ENCODE data around the gene MCF2L2.
"Not testable (repeated sequence)": the region's sequence is repeated elsewhere in the genome, so short reads cannot be mapped to it uniquely, and the experiment has no call there.

The MCF2L2 gene

DNA sequence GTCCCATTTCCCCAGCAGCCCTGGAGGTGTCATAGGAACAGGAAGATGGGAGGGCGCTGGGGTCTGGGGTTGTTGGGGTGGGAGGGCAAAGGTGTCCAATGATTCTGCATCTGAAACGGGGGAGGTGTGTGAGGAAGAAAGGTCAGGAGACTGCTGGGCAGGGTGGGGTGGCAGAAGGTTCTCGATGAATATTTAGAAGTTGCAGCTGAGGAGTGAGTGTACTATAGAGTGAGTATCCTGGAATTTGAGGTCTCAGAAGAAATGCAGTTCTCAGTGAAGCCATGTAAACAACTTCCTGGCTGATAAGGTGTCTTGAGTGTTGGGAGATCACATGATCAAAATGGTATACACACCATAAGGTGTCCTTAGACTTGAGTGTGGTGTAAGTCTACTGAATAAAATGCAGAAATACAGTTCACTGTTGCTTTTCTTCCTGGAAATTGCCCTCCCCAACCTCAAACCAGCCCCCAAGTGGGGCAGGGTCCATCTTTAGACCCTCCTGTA is 165.5 kb downstream of the MCF2L2 start:
- DNase-seq: no peak

DNA sequence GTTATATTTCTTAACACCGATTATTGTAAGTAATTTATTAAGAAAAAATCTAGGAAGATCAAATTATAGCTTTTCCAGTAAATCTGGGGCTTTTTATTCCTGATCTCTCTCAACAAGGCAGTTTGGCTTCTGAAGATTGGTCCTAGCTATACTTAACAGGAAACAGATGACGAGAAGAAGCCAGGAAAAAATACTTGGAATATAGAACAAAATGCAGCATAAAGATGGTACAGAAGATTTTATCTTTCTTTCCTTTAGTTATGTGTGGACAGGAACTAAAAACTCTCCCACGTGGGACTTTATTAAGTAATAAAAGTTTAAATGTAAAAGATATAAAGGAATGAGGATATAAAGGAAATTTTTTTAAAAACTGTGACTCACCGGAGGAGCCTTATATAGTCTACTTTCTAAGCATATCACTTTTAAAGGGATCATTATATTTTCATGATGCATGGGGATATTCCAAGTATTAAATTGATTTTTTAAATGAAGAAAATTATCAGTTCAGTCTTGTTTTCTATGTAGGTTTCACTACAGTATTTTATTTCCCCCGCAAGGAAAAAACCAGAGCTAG is 167.2 kb downstream of the MCF2L2 start:
- no peak for DNase-seq

DNA sequence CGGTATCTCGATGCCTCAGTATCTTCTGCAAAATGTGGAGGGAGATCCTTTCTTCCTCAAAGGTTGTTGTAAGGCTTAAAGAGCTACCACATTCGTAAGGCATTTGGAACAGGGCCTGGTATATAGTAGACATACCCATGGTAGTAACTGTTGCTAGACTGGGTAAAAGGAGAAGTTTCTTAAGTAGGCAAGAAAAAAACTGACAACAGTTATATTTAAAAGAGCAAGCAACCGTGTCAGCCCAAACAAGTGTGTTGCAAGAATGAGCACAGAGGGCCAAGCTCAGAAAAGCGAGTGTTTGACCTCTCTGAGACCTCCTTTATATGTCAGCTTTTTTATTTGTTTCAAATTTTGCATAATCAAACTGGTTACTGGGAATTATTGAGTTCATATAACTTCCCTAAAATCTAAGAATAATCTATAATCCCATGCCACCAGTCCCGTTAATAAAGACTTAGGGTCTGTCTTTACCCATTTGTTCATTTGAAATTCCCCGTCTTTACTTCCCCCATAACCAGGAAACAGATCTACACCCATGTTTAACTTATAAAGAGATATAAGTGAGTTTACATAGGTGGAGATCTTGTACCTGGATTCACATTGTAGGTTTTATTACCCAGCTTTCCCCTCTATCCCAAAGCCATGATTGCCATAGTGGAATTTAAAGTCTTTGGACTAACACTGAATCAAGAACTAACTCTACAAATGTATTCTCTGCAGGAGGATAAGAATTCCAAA is 168.1 kb downstream of the MCF2L2 start:
- no peak for DNase-seq

DNA sequence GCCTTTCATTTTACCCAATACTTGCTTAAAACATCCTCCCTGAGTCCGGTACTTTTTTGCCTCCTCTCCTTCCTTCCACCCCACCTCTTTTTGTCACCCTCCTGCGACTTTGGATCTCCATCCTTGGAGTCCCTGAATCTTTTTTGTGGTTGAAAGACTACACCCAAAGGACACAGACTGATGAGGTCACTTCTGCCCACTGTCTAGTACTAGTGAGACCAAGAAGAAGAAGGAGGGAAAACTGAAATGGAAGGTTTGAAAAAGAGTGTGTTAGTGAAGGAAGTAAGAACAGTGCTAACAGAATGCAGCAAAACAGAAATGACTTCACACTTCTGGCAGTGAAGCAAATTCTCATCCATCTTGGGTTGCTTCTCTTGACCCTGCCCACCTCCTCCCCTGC is 168.8 kb downstream of the MCF2L2 start:
- no peak for DNase-seq

DNA sequence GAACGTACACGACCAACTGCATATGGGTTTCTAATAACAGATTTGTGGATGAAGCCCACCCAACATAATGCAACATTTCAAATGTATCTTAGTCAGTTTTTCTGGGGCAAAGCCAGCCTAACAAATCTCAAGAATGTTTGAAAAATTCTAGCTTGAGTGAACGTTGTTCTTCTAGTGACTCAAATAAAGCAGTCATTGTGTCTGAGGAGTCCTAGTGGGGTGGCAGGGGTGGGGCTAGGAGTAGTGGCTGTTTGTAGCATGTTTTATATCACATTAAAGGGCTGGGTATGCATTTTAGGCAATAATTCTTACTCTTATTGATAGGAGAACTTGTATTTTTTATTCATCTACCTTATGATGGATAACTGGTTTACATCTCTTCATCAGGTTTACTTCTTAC is 169.3 kb downstream of the MCF2L2 start:
- DNase-seq: no peak

DNA sequence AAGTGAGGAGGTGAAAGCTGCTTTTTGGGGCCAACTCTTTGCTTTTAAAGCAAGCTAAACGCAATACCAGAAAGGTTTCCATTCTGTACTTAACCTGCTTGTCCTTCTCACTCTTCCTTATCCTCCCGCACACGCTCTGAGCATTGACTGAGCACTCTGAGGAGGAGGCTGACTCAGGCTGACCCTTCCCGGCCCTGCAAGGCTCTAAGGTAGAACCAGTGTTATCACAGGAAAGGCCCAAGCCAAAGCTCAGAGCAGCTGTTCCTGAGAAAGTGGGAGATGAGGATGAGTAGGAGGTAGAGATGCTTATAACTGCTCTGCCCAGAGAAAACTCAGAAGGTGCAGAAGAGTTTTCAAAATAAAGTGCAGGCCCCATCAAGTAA is 173.1 kb downstream of the MCF2L2 start:
- DNase-seq: no peak

DNA sequence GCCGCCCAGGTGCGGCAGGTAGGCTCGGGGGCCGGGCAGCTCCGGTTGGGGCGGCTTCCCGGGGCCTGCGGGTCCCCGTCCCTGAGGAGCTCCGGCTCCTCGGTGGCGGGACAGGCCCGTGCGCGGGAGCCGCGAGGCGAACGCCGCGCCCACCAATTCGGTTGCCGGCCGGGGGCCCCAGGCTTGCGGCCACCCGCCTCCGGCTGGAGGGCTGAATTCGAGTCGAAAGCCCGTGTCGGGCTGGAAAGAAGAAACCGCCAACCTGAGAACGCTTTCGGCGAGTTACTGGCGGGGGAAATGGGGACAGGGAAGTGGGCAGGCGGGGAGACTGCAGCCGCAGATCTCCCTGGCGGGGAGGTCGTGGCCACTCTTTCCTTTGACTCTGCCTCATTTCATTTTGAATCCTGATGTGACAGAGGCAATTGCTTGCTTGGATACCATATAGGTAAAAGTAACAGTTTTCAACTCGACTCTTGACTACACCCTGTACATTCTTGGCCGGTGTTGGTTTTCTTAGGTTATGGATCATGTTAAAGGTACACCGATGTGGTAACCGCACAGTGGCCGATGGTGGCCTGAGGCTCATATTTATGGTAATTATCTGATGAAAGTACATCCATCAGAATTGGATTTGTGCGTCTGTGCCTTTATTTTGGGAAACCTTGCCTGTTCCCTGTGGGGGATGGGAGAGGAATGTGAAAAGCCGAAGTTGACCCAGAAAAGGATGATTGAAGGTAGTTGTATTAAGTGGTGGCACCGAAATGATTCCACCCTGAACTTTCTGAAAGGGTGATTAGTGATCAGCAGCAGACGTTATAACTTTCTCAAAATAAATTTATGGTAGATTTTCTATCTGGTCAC is 173.7 kb downstream of the MCF2L2 start:
- DNase-seq: no peak

DNA sequence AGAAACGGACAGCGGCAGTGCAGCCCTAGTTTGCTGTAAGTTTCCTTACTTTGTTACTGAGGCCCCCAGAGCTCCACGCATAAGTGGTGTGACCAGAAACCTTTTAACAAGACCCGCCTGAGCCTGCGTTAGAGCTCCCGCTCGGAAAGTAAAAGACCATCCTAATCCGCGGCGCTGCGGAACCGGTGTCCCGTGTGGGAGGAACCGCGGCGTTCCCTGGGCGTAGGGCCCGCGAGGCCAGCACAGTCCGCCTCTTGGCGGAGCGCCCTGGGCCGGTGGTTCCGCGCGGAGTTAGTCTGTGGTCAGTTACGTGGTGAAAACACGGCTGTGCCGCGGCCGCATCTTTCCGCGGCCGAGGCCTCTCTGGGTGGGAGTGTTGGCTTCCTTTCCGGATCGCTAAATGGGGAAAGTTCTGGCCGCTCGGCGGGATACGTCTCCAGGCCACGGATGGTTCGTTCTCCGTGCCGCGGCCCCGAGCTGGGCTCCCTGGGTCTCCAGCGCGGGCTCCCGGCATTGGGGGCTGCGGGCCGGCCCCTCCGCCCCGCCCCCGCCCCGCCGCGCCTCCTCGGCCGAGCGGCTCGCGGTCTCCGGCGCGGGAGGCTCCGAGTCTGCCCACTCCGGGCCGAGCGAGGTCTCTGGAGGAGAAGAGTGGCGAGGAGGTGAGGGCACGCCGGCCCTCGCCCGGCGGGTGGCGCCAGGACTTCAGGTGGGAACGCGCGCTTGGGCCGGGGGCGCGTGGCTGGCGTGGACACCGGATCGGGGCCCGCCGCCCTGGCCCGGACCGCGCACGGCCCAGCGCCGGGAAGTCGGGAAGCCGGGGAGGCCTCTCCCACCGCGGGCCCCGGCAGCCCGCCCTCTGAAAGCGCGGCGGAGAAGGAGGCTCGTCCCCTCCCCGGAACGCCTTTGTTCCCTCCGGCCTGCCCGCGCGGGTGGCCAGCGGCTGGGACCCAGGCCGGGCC is 174.6 kb downstream of the MCF2L2 start:
- DNase-seq: no peak

DNA sequence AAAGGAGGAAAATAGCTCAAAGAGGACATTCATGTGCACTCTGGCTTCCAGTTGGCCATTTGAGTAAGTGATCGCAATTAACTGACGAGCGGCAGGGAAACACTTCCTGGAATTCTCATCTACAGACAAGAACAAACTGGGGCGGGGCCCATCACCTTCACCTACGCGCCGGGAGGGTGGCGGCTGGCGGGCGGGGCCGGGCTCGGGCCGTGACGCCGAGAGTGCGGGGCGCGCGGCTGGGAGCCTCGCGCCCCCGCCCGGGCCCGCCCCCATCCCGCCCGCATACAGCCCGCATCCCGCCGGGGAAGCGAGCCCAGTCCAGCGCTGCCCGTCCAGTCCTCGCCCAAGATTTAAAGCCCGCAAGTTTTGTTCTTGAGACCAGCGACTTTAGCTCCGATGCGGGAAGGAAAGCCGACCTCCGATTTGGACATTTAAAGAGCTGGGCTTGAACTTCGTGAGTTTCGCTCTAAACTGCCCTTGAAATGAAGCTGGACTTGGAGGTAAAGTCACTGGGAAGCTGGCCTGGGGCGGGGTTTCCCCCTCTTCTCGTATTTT is 175.4 kb downstream of the MCF2L2 start, which contains the start of gene B3GNT5:
Gene B3GNT5, plus strand, starts transcription at position 281 of the 555 bp plus-strand sequence. CDS start 16,546 bp downstream, outside the sequence.
- no peak for DNase-seq

DNA sequence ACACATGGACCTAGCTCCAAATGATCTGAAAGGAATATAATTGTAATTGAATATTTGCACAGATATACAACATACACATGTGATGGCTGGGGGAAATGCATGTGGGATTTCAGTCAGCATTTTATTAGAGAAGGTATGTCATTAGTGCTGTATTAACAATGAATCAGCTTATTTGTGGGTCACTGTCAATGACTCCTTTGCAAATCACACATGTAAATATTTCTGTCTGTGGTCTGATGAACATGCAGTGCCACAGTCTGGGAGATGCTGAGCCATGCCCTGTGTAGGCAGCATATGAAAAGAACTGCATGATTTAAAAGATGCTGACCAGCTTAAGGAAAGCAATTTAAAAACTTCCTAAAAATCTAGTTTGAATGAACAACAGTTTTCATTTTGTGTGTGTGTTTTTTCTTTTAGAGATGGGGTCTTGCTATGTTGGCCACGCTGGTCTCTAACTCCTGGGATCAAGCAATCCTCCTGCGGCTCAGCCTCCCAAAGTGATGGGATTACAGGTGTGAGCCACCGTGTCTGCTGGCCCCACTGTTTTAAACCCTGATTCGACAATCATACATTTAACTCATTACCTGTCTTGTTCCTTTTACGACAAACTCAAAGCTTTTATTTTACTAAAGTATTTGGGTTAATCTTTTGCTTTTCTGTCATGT is 176.2 kb downstream of the MCF2L2 start:
- no peak for DNase-seq

DNA sequence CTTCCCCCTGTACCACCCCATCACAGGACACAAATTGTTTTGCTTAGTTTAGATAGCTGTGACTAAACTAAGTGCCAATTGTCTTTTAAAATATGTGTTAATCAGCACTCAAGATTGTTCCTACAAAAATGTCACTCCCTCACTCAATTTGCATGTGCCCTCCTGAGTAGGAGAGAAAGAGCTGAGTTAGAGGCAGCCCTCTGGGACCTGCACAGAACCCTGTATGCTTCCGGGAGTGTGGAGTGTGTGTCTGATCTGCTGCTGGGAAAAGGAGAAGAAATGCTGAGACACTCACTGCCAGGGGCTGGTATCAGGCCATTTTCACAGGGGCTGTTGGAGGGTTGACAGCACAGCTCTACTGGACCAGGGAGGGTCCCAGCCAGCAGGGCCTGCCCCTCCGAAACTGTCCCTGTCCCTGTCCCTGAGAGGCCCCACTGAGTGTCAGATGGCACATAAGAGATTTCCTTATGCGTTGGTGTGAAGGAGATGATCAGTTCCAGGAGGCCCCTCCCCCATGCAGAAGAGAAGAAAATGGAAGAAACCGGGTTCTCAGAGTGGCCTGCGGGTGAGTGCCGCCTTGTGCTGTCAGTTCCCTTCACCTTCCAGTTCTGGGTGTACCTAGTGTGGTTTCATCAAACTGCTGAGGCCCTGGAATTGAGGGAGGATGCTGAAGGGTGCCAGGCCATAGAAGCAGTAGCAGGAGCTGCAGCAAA is 179.3 kb downstream of the MCF2L2 start:
- no peak for DNase-seq

DNA sequence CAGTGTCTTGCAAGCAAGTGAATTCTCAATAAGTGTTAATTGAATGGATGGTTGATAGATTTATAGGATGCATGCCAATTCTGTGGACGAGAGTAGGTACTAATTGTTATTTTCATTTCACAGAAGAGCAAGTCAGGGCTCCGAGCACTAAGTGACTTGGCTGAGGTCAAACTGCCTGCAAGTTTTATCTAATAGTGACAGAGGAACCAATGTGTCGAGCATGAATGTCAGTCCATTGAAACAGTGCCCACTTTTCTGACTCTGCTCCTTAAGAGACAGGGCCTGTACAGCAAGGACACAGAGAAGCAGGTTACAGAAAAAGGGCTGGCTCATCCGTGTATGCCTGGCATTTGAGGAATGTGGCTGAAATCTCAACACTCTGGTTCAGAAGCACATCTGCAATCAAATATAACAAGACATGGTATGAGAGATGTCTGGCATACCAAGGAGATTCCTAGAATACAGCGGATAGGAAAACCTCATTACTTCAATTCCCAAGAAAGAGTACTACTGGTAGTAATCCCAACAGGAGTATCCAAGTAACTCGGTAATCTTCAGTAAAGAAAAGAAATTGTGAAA is 181.3 kb downstream of the MCF2L2 start:
- no peak for DNase-seq

DNA sequence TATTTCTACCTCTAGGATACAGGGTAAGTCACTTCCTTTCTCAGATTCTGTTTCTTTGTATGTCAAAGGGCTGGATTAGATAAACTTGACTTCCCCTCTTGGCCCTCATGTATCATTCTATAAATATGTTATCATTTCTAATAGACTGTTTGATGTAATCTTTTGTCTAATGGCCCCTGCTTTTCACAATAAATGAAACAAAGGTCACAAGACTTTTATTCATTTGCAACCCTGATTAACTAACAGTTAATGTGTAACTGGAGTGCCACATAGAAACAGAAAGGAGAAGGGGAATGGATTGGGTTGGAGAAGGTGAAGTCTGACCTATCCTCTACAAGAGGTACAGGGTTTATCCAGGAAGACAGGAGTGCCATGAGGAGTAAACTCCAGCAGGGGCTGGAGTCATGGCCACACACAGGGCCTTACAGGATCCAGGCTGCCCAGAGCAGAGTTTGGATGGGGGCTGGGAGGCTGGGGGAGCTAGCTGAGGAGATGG is 183.4 kb downstream of the MCF2L2 start:
- DNase-seq: no peak

DNA sequence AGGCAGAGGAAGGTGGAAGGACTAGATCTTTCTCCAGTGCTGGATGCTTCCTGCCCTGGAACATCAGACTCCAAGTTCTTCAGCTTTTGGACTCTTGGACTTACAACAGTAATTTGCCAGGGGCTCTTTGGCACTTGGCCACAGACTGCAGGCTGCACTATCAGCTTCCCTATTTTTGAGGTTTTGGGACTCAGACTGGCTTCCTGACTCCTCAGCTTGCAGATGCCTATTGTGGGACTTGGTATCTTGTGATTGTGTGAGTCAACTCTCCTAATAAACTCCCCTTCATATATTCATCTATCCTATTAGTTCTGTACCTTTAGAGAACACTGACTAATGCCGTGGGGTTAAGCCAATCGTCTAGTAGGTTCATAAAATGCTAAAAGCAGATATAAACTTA is 184.2 kb downstream of the MCF2L2 start:
- DNase-seq: no peak

DNA sequence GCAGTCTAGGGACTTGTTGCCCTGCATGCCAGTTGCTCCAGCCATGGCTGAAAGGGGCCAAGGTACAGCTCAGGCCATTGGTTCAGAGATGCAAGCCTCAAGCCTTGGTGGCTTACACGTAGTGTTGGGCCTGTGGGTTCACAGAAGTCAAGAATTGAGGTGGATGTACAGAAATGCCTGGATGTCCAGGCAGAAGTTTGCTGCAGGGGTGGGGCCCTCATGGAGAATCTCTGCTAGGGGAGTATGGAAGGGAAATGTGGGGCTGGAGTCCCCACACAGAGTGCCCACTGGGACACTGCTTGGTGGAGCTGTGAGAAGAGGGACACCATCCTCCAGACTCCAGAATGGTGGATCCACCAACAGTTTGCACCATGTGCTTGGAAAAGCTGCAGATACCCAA is 186.0 kb downstream of the MCF2L2 start:
- DNase-seq: no peak

DNA sequence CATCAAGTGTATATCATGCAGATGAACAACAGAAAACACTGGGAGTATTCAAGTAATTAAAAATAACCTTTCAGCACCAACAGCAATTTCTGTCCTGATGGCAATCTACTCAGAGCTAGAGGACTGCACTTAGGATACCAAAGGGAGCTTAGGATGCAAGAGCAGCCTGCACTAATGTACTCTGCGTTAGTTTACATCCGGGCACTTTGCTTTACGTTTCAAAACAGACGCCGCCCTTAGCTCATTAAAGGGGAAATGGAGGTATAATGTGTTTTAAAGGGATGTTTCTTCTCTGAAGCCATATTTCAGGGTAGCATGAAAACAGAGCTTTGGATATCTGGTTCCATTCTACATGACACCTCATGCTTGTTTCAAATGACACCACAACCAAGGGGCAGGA is 189.4 kb downstream of the MCF2L2 start:
- no peak for DNase-seq

DNA sequence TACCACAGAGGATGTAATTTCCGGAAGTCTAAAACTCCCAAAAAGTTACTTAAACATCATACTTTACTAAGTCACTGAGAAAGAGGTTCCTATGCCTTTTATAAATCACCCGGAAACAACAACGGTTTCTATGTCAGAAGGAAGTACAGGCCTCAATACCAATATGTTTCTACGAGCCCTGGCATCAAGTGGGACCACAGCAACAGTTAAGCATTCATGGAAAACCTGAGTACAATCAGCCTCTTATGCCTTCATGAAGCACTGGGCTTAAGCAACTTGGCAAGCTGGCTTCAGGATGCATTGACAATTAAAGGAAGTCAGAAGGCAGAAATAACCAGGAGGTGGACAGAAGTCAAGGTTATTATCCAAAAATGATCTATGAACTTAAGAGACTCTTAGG is 194.5 kb downstream of the MCF2L2 start:
- DNase-seq: no peak

DNA sequence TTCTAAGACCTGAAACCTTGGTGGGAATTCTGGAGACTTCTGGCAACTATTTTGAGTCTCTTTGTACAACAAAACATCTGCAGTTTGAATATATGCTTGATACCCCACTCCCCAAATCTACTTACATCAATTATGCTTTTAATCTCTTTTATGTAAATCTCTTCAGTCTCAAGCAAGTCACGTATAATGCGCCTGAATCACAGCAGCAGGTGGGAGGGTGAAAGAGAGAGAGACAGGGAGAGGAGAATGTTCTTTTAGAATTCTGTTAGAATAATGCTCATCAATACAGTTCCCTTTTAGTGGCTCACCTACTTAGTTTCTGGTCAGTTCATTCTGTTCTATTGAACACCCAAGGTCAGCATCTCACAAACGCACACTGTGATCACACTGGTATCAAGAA is 197.6 kb downstream of the MCF2L2 start:
- no peak for DNase-seq

DNA sequence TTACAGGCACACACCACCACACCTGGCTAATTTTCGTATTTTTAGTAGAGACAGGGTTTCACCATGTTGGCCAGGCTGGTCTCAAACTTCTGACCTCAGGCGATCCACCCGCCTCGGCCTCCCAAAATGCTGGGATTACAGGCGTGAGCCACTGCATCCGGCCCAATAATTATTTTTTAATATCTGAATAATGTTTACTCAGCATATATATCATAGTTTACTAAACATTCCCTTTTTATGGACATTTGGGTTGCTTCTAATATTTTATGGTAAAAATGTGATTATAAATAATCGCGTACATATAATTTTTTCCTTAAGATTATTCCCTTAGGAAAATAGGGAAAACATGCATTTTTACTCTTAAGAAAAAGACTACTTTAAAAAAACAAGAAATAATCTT is 198.2 kb downstream of the MCF2L2 start:
- DNase-seq: not testable (repeated sequence)

DNA sequence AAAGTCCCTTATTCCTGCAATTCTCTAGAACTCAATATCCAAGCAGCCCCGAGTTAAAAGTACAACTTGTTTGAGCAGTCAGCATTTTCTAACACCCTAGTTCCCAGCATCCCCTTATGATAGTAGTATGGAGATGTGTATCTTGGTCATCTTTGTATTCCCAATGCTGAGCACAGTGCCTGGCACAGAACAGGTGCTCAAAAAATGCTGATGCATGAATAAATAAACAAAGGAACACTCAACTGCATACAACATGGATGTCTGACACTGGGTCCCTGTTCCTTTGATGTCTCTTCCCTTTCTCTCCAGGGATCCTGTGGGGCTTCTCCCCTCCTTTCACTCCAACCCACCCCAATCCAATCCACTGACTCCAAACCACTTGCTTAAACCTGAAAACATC is 199.2 kb downstream of the MCF2L2 start:
- no peak for DNase-seq

All from NCI-H2171 (cell line).